Rectal smooth muscle tissue (tissue), 1 donor: Measurements from ENCODE around the gene SELENOI.
A peak's percentile ranks its signal among the peaks of the same experiment; 100 is the strongest.
"Not testable (repeated sequence)": the region's sequence is repeated elsewhere in the genome, so short reads cannot be mapped to it uniquely, and the experiment has no call there.

ENCODE experiments used
- H3K27ac ChIP-seq: one replicate; pipeline ENCODE4 v1.7.0; 2013; ENCODE audit warnings: low read depth, low read length, inconsistent platforms
- H3K27me3 ChIP-seq: one replicate; pipeline ENCODE4 v1.7.0; 2013; ENCODE audit warnings: low read length; ENCODE audit not compliant: control insufficient read depth, insufficient read depth
- H3K36me3 ChIP-seq: one replicate; pipeline ENCODE4 v1.7.0; 2013; ENCODE audit warnings: low read length; ENCODE audit not compliant: control insufficient read depth, insufficient read depth
- H3K4me1 ChIP-seq: one replicate; pipeline ENCODE4 v1.7.0; 2013; ENCODE audit warnings: low read length; ENCODE audit not compliant: control insufficient read depth, insufficient read depth
- H3K4me3 ChIP-seq: one replicate; pipeline ENCODE4 v1.7.0; 2013; ENCODE audit warnings: low read length
- H3K9ac ChIP-seq: one replicate; pipeline ENCODE4 v1.7.0; 2013; ENCODE audit warnings: low read length

Gene SELENOI

DNA sequence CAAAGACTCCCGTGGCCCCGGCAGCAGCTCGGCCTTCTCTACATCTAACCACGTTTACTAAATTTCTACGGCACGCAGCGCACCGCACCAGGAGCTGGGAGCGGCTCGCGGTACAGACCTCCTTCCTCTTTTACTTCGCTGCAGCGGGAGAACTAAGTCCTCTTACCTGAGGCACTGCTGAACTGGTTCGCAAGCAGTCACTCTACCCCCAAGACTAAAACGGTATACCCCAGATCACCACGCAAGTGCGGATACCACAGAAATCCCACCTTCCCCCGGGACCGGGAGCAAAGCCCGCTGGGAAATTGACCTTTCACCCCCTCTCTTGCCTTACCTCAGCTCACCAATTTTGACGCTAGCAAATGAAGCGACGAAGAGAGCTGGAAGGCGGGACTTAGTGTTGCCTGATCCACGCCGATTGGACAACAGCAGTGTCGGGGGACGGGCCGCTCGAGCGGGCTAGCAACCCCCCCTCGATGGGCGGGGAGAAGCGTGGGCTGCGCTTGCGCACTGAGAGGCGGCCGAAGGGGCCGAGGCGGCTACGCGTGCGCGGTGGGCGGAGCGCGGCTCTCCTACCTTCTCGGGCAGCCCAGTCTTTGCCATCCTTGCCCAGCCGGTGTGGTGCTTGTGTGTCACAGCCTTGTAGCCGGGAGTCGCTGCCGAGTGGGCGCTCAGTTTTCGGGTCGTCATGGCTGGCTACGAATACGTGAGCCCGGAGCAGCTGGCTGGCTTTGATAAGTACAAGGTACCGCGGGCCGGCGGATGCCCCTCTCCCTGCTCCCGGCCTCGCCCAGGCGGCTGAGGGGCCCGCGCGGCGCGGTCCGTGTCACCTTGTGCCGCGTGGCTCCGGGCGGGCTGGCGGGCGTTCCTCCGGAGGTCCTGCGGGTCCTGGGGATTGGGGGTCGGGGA lies at the start of gene SELENOI:
SELENOI (plus strand) TSS at position 599 of the 909 bp plus-strand sequence; CDS start at position 689, 90 bp downstream.
- no peaks in the 10 kb centered on the region for H3K27me3 ChIP-seq
- H3K4me1 ChIP-seq = peaks cover 8% of the 10 kb centered on the region
- H3K4me3 ChIP-seq = peak within 1 kb of the TSS; percentile 96
- H3K36me3 ChIP-seq = no peaks in the 10 kb centered on the region
- H3K9ac ChIP-seq = peak within 1 kb of the TSS; percentile 98
- peak within 1 kb of the TSS; percentile 94 for H3K27ac ChIP-seq

- no peaks in the 10 kb centered on the region for H3K4me1 ChIP-seq
- H3K27me3 ChIP-seq = no peaks in the 10 kb centered on the region
- no peak overlapping the region for H3K9ac ChIP-seq
- H3K36me3 ChIP-seq = no peaks in the 10 kb centered on the region
- no peak overlapping the region for H3K4me3 ChIP-seq
- no peak overlapping the region for H3K27ac ChIP-seq
Observed at GRCh38 chr2:26297061-26297460, 48.9 kb upstream of the SELENOI start.

- H3K4me1 ChIP-seq = no peaks in the 10 kb centered on the region
- H3K27me3 ChIP-seq = no peaks in the 10 kb centered on the region
- H3K36me3 ChIP-seq = no peaks in the 10 kb centered on the region
- peak overlapping the region; percentile 83 for H3K27ac ChIP-seq
- no peak overlapping the region for H3K9ac ChIP-seq
- H3K4me3 ChIP-seq = peak overlapping the region; percentile 77
Observed at GRCh38 chr2:26298286-26298637, 47.7 kb upstream of the SELENOI start.

- Histone ChIP-seq H3K9ac (peak overlapping the region; percentile 19), H3K4me3 (peak overlapping the region; percentile 77), H3K36me3 (no peaks in the 10 kb centered on the region), H3K27me3 (no peaks in the 10 kb centered on the region), H3K4me1 (no peaks in the 10 kb centered on the region), H3K27ac (peak overlapping the region; percentile 83)
Observed at GRCh38 chr2:26298638-26299393, 47.1 kb upstream of the SELENOI start.

DNA sequence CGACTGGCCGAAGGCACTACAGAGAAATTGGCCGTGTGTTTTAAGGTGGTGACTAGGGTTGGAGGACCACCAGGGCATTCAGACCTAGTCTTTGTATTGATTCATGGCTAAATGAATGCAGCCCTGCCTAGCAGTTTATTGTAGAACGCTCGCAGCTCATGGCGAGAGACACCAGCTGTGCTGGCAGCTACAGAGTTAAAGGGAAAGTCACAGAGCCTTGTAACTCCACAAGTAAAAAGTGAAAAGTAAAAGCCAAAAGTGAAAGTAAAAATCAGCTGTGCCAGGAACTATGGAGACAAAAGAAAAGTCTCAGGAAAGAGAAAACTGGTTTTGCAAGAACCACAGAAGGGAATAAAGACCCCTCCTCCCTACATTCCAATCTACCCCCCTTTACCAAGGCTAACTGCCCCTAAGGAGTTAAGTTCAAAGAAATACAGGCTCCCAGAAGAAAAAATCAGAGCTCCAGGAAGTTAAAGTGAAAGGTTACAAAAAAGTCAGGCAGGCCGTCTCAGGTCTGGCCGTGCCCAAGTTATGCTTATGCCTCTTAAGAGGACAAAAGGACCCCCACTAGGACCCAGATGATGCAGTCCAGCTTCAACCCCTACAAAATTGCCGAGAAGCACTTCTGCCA lies 46.4 kb upstream of the SELENOI start:
- H3K9ac ChIP-seq = peak overlapping the region; percentile 19
- H3K36me3 ChIP-seq = no peaks in the 10 kb centered on the region
- H3K4me1 ChIP-seq = no peaks in the 10 kb centered on the region
- no peaks in the 10 kb centered on the region for H3K27me3 ChIP-seq
- peak overlapping the region; percentile 83 for H3K27ac ChIP-seq
- H3K4me3 ChIP-seq = peak overlapping the region; percentile 77

- Histone ChIP-seq H3K4me3 (peak overlapping the region; percentile 16), H3K36me3 (no peaks in the 10 kb centered on the region), H3K4me1 (no peaks in the 10 kb centered on the region), H3K9ac (no peak overlapping the region), H3K27me3 (no peaks in the 10 kb centered on the region), H3K27ac (peak overlapping the region; percentile 83)
Observed at GRCh38 chr2:26300234-26300925, 45.6 kb upstream of the SELENOI start.

DNA sequence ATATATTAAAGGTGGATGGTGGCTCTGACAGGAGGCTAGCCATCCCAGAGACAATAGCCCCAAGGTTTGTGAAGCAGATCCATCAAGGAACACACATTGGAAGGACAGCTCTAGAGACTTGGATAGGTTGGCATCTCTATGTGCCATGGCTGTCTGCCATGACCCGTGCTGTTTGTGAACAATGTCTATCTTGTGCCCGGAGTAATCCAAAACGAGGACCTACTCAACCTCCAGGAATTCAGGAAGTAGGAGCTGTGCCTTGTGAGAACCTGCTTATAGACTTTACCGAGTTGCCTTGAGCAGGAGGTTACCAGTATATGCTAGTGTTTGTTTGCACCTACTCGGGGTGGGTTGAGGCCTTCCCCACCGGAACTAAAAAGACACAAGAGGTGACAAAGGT lies 43.1 kb upstream of the SELENOI start:
- Histone ChIP-seq H3K4me3 (no peak overlapping the region), H3K9ac (no peak overlapping the region), H3K4me1 (no peaks in the 10 kb centered on the region), H3K36me3 (no peaks in the 10 kb centered on the region), H3K27me3 (no peaks in the 10 kb centered on the region), H3K27ac (no peak overlapping the region)

- H3K27me3 ChIP-seq, H3K4me3 ChIP-seq, H3K36me3 ChIP-seq, H3K27ac ChIP-seq, H3K9ac ChIP-seq, H3K4me1 ChIP-seq: not testable (repeated sequence)
Observed at GRCh38 chr2:26305094-26305493, 40.8 kb upstream of the SELENOI start.

DNA sequence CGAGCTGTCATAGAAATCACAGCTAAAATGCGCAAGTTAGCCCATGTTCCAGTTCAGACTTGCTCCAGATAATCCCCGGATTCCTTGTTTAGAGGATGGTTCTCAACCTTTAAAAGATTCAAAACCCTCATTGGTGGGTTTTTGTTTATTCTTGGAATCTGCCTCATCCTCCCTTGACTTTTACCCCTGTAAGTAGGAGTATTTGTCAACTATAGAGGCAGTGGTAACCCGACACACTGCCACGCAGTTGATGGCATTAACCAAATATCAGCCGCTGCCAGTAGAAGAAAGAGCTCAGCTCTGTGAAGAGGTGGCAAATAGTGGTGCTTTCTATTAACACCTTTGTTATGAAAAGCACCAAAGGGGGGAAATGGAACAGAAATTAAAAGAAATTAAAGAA lies 40.4 kb upstream of the SELENOI start:
- Histone ChIP-seq H3K9ac (no peak overlapping the region), H3K4me3 (no peak overlapping the region), H3K36me3 (no peaks in the 10 kb centered on the region), H3K4me1 (no peaks in the 10 kb centered on the region), H3K27ac (no peak overlapping the region), H3K27me3 (no peaks in the 10 kb centered on the region)

DNA sequence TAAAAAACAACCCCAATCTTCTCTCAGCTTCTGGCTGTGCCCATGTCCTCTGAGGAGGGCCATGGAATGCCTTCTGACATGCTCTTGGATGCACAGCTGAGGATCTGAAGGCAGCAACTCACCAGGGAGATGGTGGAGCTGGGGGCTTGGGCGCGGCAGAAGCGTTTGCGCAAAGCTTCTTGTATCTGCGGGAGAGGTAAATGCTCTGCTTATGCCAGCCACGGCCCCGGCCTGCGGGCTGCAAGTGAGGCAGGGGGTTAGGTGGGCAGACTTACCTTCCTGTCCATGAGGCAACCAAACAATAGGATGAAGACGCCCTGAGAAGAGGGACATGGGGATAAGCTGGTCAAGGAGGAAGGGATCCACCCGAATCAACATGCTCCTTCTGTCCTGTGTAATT lies 36.0 kb upstream of the SELENOI start:
- no peak overlapping the region for H3K9ac ChIP-seq
- H3K4me1 ChIP-seq = no peaks in the 10 kb centered on the region
- H3K27ac ChIP-seq = no peak overlapping the region
- H3K36me3 ChIP-seq = no peaks in the 10 kb centered on the region
- H3K27me3 ChIP-seq = no peaks in the 10 kb centered on the region
- no peak overlapping the region for H3K4me3 ChIP-seq

GRCh38 chr2:26312471-26312870 lies 33.5 kb upstream of the SELENOI start:
- Histone ChIP-seq H3K27me3 (no peaks in the 10 kb centered on the region), H3K4me1 (no peaks in the 10 kb centered on the region), H3K36me3 (no peaks in the 10 kb centered on the region), H3K27ac (no peak overlapping the region), H3K4me3 (no peak overlapping the region), H3K9ac (no peak overlapping the region)

DNA sequence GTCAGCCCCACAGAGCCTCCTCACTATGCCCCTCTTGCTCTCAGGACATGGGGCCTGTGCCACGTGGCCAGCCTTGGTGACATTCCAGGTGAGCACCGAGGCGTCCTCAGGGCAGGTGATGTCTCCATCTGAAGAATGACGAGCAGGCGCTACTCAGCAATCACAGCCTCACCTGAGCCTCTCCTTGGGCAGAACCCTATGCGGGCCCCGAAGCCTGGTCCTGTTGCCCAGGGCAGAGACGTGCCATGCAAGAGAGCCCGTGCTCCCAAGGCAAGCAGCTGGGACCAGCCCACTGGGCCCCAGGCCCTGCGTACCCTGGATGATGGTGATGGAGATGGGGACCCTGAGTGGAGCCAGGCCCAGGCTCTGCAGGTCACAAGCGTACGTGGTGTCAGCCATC lies 32.5 kb upstream of the SELENOI start:
- H3K27ac ChIP-seq = no peak overlapping the region
- H3K9ac ChIP-seq = no peak overlapping the region
- H3K36me3 ChIP-seq = no peaks in the 10 kb centered on the region
- H3K4me1 ChIP-seq = no peaks in the 10 kb centered on the region
- no peaks in the 10 kb centered on the region for H3K27me3 ChIP-seq
- no peak overlapping the region for H3K4me3 ChIP-seq
